Osteoblast (primary cell): Measurements from ENCODE around the gene HOXA9. TPM values are rescaled to one million over a fixed set of nuclear protein-coding genes. Genes with fewer than 3 reads are reported as not detected.

Source experiments
- DNase-seq: peaks from one replicate; pipeline ENCODE4 v3.0.0; 2011; ENCODE audit warnings: low spot score, mixed read lengths; ENCODE audit not compliant: insufficient read length; ENCODE audit errors: missing footprints
- H2AFZ ChIP-seq: 2 replicates; pipeline ENCODE4 v1.6.0; 2011; ENCODE audit warnings: mild to moderate bottlenecking, low read length
- H3K27ac ChIP-seq: 2 replicates; pipeline ENCODE4 v1.5.1; 2011; ENCODE audit warnings: mild to moderate bottlenecking, low read depth, low read length, moderate library complexity
- H3K27me3 ChIP-seq: 2 replicates; pipeline ENCODE4 v1.6.0; 2012; ENCODE audit warnings: mild to moderate bottlenecking, control low read depth, inconsistent platforms, low read length, moderate library complexity; ENCODE audit not compliant: insufficient read depth
- H3K36me3 ChIP-seq: 2 replicates; pipeline ENCODE4 v1.5.1; 2011; ENCODE audit warnings: mild to moderate bottlenecking, low read length, control low read depth, moderate library complexity; ENCODE audit not compliant: insufficient read depth
- H3K4me1 ChIP-seq: 2 replicates; pipeline ENCODE4 v1.5.1; 2011; ENCODE audit warnings: mild to moderate bottlenecking, low read length, control low read depth, moderate library complexity; ENCODE audit not compliant: insufficient read depth
- H3K4me2 ChIP-seq: 2 replicates; pipeline ENCODE4 v1.6.0; 2011; ENCODE audit warnings: mild to moderate bottlenecking, low read length; ENCODE audit not compliant: insufficient read depth
- H3K4me3 ChIP-seq: fragments of 200-600 bp; sonication (generic); 3 replicates; pipeline ENCODE4 v1.5.1; 2012; ENCODE audit warnings: mild to moderate bottlenecking, low read length, inconsistent platforms; ENCODE audit not compliant: insufficient read depth
- H3K79me2 ChIP-seq: 2 replicates; pipeline ENCODE4 v1.6.0; 2012; ENCODE audit warnings: mild to moderate bottlenecking, low read length, control low read depth, inconsistent platforms; ENCODE audit not compliant: insufficient read depth
- H3K9me3 ChIP-seq: 2 replicates; pipeline ENCODE4 v1.5.1; 2011; ENCODE audit warnings: low read depth, low read length, control low read depth
- H4K20me1 ChIP-seq: 2 replicates; pipeline ENCODE4 v1.6.0; 2012; ENCODE audit warnings: mild to moderate bottlenecking, low read length, control low read depth; ENCODE audit not compliant: insufficient read depth
- CTCF ChIP-seq: IDR thresholded peaks from 2 replicates; pipeline ENCODE4 v1.5.1; 2011; ENCODE audit warnings: mild to moderate bottlenecking, low read depth, low read length, moderate library complexity; ENCODE audit errors: extremely low read depth
- total RNA-seq: library from RNA; depleted of rRNA; stranded (reverse); fragments of >200 nt; gene quantifications from 2 replicates; pipeline ENCODE4 v1.2.3, GENCODE V29; 2012

HOXA9 gene
- total RNA-seq, 1 donor = 19.5 TPM

GRCh38 chr7:27118580-27118979 lies 46.8 kb downstream of the HOXA9 start:
- no peak overlapping the region for H3K4me3 ChIP-seq
- H3K79me2 ChIP-seq = peaks cover 12% of the 10 kb centered on the region
- peaks cover 17% of the 10 kb centered on the region for H3K36me3 ChIP-seq
- H3K4me2 ChIP-seq = no peak overlapping the region
- peak; percentile 47 for DNase-seq
- TF ChIP-seq CTCF = no peak
- no peaks in the 10 kb centered on the region for H3K9me3 ChIP-seq
- no peak overlapping the region for H3K27ac ChIP-seq
- peaks cover 15% of the 10 kb centered on the region for H3K4me1 ChIP-seq
- H4K20me1 ChIP-seq = peaks cover 23% of the 10 kb centered on the region
- H3K27me3 ChIP-seq = no peaks in the 10 kb centered on the region
- H2AFZ ChIP-seq = no peak overlapping the region

GRCh38 chr7:27117887-27118491 lies 47.3 kb downstream of the HOXA9 start:
- peak; percentile 1 for DNase-seq

GRCh38 chr7:27116962-27117886 lies 48.1 kb downstream of the HOXA9 start:
- no peaks in the 10 kb centered on the region for H3K27me3 ChIP-seq
- H3K4me2 ChIP-seq = no peak overlapping the region
- no peaks in the 10 kb centered on the region for H3K9me3 ChIP-seq
- H3K36me3 ChIP-seq = peaks cover 16% of the 10 kb centered on the region
- H4K20me1 ChIP-seq = peaks cover 23% of the 10 kb centered on the region
- peaks cover 25% of the 10 kb centered on the region for H3K4me1 ChIP-seq
- DNase-seq = peak; percentile 88
- H2AFZ ChIP-seq = no peak overlapping the region
- no peak overlapping the region for H3K27ac ChIP-seq
- peaks cover 16% of the 10 kb centered on the region for H3K79me2 ChIP-seq
- H3K4me3 ChIP-seq = no peak overlapping the region
- no peak for TF ChIP-seq CTCF

More at GRCh38 chr7:27117887-27118491, 47.3 kb downstream of the HOXA9 start:
- H3K4me3 ChIP-seq = no peak overlapping the region
- peaks cover 23% of the 10 kb centered on the region for H4K20me1 ChIP-seq
- peaks cover 17% of the 10 kb centered on the region for H3K36me3 ChIP-seq
- peaks cover 15% of the 10 kb centered on the region for H3K79me2 ChIP-seq
- H2AFZ ChIP-seq = no peak overlapping the region
- no peaks in the 10 kb centered on the region for H3K9me3 ChIP-seq
- no peaks in the 10 kb centered on the region for H3K27me3 ChIP-seq
- no peak for TF ChIP-seq CTCF
- H3K4me1 ChIP-seq = peaks cover 18% of the 10 kb centered on the region
- no peak overlapping the region for H3K27ac ChIP-seq
- no peak overlapping the region for H3K4me2 ChIP-seq
